NCI-H1092 (cell line): ENCODE data around the gene DUSP9.
A peak's percentile ranks its signal among the peaks of the same experiment; 100 is the strongest.
"Not testable (repeated sequence)": the region's sequence is repeated elsewhere in the genome, so short reads cannot be mapped to it uniquely, and the experiment has no call there.

ENCODE experiments used
- DNase-seq: peaks from one replicate; lab custom pipeline; 2025; lab: John Stamatoyannopoulos, UW

The DUSP9 gene

GRCh38 chrX:153671589-153672530 is 24.9 kb downstream of the DUSP9 start:
- no peak for DNase-seq

GRCh38 chrX:153672531-153673427 is 25.8 kb downstream of the DUSP9 start:
- no peak for DNase-seq

- DNase-seq, result no peak
These were observed 26.6 kb downstream of the DUSP9 start, which contains the start of gene PNCK for GRCh38 chrX:153673428-153674218. PNCK (minus strand) TSS chrX:153673813; CDS start chrX:153673076, 737 bp downstream.

- no peak for DNase-seq
These were observed 27.3 kb downstream of the DUSP9 start for GRCh38 chrX:153674219-153674851.

DNA sequence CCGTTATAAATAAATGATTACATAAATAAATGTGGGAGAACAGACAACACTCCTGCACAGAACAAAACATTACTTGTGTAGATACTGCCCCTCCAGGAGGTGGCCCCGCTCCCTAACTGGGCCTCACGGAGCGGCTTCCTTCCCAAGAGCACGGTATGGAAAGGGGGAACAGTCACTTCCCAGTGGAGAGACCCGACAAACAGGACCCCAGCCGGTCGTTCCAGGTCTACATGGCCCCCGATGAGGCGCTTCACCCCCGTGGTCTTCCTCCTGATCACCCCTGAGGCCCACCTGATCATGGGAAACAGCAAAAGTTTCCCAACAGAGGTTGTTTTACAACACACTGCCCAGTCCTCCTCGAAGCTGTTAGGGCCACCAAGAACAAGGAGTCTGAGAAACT is 34.2 kb downstream of the DUSP9 start:
- no peak for DNase-seq

DNA sequence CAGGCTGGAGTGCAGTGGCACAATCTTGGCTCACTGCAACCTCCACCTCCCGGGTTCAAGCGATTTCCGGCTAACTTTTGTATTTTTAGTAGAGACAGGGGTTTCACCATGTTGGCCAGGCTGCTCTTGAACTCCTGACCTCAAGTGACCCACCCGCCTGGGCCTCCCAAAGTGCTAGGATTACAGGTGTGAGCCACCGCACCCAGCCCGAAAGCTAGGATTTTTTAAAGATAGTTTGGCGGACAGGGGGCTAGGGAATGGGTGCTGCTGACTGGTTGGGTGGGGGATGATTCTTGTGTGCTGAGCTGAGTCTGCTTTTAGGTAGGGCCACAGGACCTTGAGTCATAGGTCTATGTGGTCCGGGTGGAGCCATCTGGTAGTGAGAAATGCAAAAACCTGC is 36.5 kb downstream of the DUSP9 start:
- DNase-seq, result not testable (repeated sequence)

DNA sequence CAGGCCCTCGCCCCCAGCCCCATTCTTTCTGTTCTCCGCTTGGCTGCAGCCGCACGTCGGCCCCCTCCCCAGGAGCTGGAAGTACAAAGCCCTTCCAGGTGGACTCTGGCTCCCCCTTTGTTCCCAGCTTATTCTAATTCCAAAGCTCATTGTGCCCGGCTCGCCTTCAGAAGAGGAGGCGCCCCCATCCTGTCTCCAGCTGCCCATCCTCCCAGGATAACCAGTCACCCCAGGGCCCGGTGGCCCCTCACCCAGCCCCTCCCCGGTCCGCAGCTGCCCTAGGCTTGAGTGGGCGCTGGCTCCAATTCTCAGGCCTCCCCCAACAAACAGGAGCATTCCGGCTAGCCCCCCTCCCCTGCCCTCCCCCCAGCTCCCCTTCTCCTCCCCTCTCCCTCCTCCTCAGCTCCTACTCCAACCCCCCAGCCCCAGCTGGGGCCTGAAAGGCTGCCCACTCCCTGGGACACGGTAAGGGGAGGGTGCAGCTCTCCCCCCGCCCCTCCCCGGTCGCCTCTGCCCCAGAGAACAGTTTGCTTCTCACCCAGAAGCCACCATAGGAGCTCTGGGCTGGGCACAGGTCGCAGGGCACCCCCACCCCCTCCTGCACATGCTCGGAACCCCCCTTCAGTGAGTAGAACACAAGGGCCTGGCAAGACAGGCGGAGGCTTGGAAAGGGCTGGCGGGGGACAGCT is 37.6 kb downstream of the DUSP9 start:
- no peak for DNase-seq

DNA sequence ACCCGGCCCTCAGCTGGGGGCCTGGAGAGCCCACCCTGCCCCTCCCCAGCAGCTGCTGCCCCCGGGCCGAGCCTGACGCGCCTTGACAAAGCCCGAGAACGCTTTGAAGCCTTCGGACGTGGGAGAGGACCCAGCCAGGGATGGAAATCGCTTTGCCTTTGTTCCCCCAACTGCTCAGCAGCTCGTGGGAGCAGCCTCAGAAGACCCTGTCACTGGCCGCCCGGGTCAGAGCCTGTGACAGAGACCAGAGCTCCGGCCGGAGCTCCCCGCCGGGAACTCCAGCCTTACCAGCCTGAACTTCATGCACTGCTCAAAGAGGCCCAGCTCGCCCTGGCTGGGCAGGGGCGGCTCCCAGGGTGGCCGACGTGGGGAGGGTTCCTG is 38.1 kb downstream of the DUSP9 start:
- no peak for DNase-seq

- no peak for DNase-seq
These were observed 39.0 kb downstream of the DUSP9 start for GRCh38 chrX:153685751-153686696.

DNA sequence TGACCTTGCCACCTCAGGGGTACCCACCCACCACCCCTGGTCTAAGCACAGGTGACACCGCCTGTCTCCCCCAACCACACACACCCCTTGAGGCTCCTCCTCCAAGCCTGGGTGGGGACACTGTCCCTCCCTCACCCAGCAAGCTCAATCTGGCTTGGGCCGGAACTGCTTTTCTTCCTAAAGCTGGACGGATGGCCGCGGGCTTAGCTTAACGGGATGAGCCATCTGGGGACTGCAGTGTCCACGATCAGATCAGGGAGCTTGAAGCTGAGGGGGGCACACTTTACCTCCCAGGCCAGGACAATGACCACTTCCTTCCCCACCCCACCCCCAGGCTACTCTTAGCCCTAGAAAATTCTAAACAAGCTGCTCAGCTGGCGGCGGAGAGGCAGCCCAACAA is 39.7 kb downstream of the DUSP9 start:
- DNase-seq, result no peak

DNA sequence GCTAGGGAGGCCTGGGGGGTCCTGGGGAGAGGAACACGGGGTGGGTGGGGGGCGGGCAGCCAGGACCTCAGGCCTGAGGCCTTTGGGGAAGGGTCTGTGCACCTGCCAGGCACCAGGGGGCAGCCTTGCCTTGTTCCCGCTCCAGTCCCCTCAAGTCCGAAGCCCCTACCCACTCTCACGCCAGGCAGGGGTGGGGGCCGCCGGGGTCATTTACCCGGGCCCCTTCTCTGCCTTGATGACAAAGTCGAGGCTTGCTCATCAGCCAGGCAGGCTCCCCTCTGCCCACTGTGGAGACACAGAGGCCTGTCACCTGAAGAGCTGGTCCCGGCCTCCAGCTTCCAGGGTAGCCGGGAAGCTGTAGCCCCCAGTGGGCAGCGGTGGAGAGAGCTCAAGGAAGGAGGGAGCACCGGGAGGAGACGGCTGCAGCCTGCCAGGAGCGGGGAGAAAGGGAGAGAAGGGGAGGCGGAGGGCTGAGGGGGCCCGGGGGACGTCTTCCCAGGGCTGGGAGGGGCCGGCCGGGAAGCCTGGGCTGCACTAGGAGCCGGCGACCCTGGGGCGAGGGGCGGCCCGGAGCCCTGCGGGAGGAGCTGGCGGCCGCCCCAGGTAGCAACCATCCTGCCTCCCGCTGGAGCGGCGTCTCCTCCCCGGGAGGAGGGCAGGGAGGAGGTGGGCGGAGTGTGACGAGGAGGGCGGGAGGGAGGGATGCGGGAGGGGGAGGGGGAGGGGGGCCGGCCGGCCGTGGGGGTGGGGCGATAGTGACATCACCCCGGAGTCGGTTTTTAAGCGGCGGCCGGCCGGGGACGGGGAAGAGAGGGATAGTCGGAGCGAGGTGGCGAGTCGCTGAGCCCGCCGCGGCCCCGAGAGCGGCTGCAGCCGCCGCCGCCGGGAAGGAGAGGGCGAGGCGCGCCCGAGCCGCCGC is 40.4 kb downstream of the DUSP9 start, which contains the start of gene SLC6A8:
SLC6A8 (plus strand) TSS at position 806 of the 919 bp plus-strand sequence. CDS start 649 bp downstream, outside the sequence.
- DNase-seq, result peak; percentile 61

- no peak for DNase-seq
These were observed 41.1 kb downstream of the DUSP9 start for GRCh38 chrX:153688071-153688470.

DNA sequence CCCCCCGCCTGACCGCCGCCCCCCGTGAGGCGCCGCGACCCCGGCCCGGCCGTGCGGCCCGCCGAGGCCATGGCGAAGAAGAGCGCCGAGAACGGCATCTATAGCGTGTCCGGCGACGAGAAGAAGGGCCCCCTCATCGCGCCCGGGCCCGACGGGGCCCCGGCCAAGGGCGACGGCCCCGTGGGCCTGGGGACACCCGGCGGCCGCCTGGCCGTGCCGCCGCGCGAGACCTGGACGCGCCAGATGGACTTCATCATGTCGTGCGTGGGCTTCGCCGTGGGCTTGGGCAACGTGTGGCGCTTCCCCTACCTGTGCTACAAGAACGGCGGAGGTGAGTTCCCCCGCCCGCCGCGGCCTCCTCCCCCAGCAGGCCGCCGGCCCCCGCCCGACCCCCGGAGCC is 41.5 kb downstream of the DUSP9 start:
- DNase-seq, result no peak

DNA sequence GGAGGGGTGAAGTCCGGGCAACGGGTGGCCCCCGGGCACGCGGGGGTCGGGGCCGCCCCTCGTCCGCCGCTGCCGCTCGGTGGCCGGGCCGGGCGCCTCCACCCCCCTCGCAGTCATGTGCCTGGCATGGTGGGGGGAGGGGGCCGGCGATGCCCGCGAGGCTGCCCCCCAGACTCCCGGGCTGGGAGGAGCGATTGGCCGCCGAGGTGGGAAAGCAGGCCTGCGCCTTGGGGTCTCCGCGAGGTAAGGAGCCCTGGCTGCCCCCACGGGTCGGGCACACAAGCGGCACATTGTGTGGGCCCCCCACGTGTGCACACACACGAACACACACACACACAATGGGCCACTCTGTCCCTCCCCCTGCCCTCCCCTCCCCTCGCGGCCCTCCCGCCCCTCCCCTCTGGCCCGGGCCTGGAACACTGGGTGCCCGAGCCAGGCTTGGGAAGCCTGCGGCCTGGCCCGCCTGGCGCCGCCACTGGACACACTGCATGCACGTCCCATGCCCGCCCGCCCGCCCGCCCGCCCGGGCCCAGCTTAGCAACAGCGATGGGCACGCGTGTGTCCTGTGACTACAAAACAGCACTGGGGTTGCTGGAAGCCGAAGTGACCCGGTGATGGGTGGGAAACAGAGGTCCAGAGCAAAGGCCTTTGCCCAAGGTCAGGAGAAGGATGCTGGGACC is 42.0 kb downstream of the DUSP9 start:
- no peak for DNase-seq

DNA sequence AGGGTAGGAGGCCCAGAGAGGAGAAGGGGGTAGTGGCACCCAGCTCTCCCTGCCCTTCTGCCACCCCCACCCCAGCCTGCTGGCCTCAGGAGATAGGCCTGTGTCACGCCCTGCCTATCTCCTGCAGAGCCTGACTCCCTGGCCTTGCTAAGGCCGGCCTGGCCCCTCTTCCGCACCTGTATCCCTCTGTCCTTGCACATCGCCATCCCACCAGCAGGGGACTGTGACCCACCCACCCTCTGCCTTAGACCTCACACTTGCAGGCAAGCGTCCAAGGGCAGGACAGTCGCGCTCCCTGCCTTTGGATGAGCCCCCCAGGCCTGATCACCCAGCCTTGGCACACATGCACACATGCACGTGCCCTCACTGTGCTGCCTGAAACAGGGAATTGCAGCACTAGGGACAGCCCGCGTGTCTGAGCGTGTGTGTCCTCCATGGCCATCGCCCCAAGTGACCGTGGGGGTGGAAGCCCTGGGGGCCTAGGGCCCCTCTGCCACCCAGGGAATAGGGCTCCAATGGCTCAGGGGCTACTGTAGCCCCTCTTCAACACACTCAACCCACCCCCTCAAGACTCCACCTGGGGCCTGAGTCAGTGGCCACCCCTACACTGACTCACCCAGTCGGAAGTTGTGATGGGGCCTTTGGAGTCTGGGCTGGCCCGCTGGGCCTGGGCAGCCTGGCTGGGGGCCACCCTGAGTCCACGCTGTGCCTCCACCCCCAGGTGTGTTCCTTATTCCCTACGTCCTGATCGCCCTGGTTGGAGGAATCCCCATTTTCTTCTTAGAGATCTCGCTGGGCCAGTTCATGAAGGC is 42.9 kb downstream of the DUSP9 start:
- no peak for DNase-seq

DNA sequence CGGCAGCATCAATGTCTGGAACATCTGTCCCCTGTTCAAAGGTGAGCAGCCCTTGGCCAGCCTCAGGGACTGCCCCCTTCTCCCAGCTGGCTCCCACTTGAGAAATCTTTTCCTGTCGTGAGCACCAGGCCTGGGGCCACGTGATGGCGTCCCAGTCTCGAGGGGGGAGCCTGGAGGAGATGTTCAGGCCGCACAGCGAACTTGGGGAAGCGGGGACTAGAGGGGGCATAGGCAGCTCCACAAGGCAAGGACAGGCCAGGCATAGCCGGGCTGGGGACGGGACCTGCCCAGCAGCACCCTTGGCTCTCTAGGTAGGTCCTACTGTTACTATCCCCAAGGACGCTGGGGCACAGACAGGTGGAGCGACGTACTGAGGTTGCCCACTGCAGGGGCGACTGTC is 43.5 kb downstream of the DUSP9 start:
- no peak for DNase-seq
